ES-I3 (cell line): ENCODE data around the gene TUB.

Source experiments
- H3K36me3 ChIP-seq: 2 replicates; pipeline ENCODE4 v1.6.1; 2013; ENCODE audit warnings: mild to moderate bottlenecking, low read length, control low read depth, moderate library complexity; ENCODE audit not compliant: insufficient read depth
- H3K4me1 ChIP-seq: 2 replicates; pipeline ENCODE4 v1.6.1; 2013; ENCODE audit warnings: mild to moderate bottlenecking, control low read depth, low read length; ENCODE audit not compliant: insufficient read depth
- H3K9ac ChIP-seq: 2 replicates; pipeline ENCODE4 v1.6.1; 2013; ENCODE audit warnings: low read depth, mild to moderate bottlenecking, low read length, moderate library complexity
- H3K9me3 ChIP-seq: 2 replicates; pipeline ENCODE4 v1.6.1; 2013; ENCODE audit warnings: mild to moderate bottlenecking, low read length, moderate library complexity; ENCODE audit not compliant: control insufficient read depth, insufficient read depth

TUB gene

DNA sequence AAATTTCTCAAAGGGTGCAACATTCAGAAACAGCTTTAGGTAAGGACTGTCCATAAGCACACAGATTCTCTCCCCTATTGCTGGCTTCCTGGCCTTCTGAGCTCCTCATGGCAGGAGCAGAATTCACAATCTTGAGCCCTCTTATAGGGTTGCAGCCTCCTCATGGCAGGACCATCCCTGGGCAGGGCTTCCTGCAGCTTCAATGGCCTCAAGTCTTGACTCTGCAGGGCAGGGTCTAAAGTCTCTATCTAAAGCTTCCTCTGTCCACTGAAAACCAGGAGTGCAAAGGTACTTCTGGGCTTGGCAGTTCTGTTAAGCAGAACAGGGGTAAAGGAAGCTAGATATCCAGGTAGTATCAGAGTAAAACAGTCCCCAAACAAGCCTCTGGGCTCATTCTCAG is 28.7 kb downstream of the TUB start:
- Histone ChIP-seq H3K9me3 (no peaks in the 10 kb centered on the region), H3K4me1 (no peaks in the 10 kb centered on the region), H3K36me3 (peaks cover 13% of the 10 kb centered on the region), H3K9ac (no peak overlapping the region)

DNA sequence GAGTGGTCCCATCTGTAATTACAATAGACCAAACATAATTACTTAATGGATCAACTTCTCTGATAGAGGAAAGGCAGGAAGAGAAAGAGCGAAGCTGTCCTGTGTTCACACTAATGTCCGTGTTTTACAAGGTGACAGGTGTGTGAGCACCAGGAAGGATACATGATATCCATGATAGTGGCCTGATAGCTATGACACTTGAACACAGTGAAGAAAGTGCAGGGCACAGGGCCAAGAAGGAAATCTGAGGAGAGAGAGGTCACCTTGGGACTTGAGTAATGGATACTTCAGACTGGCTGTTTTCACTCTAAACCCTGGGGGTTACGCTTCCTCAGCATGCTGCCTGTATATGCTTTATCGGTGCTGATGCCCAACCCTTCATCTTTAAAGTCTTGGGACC is 29.4 kb downstream of the TUB start:
- Histone ChIP-seq H3K36me3 (peaks cover 12% of the 10 kb centered on the region), H3K9ac (no peak overlapping the region), H3K9me3 (no peaks in the 10 kb centered on the region), H3K4me1 (no peaks in the 10 kb centered on the region)

DNA sequence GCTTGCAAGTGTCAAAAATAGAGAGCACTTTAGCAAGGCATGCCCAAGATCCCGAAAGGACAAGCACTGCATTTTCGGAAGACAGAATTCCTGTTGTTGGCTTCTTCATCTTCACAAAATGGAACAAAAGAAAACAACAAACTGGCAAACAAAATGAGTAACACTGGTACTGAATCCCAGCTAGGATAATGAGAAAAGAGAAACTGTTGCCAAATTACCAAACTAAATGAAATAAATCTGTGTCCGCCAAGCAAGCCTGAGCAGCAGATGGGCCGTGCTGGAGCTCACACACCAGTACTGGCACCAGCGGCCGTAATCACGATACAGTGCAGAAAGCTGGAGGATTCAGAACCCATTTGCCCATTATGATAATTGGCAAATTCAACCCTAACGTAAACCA is 30.6 kb downstream of the TUB start:
- Histone ChIP-seq H3K4me1 (no peaks in the 10 kb centered on the region), H3K36me3 (peaks cover 5% of the 10 kb centered on the region), H3K9ac (no peak overlapping the region), H3K9me3 (0 out of 2 replicates have a peak, but pooled peaks cover 3% of the 10 kb centered on the region)

DNA sequence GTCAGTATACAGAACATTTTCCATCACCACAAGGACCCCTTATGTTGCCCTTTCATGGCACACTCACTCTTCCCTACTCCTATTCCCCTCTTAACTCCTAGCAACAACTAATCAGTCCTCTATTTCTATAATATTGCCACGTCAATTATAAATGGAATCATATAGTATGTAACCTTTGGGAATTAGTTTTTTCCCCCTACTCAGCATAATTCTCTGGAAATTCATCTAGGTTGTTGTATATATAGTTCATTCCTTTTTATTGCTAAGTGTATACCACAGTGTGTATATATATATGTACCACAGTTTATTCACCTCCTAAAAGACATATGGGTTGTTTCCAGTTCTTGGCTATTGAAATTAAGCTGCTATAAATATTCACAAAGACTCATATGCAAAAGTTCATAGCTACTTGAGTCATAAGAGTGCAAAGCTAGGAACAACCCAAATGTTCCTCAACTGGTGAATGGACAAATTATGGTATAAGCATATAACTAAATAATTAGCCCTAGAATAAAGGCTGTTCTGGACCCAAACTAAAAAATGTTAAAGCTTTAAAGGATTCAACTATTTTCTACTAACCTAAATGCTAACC is 41.3 kb downstream of the TUB start:
- no peak overlapping the region for H3K9ac ChIP-seq
- H3K36me3 ChIP-seq: no peaks in the 10 kb centered on the region
- no peaks in the 10 kb centered on the region for H3K4me1 ChIP-seq
- H3K9me3 ChIP-seq: no peaks in the 10 kb centered on the region

DNA sequence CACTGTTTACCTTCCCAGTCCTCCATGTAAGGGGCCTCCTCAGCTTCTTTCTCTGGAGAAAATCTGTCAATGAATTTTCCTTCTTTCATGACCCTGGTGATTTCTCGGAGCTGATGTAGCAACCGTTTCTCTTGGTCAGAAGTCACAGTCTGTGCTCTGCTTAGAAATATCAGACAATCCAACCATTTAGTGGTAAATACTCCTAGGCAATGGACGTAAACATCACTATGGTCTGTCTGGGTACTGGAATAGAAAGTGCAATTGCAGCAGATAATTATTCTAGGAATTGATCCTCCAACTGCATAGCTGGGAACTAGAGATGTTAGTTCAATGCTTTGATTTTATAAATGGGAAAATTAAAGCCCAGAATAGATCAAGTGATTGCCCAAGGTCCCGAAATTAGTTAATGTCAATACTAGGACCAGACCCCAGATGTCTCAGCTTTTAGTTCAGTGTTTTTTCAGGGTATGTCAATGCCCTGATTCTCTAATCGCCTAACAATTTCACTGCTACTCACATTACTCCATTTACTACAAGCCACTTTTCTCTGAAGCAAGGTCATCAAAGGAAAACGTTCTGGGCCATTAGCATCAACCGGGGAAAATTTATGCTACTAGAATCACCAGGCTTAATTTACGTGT is 45.8 kb downstream of the TUB start:
- Histone ChIP-seq H3K9ac (no peak overlapping the region), H3K4me1 (no peaks in the 10 kb centered on the region), H3K36me3 (no peaks in the 10 kb centered on the region), H3K9me3 (no peaks in the 10 kb centered on the region)

DNA sequence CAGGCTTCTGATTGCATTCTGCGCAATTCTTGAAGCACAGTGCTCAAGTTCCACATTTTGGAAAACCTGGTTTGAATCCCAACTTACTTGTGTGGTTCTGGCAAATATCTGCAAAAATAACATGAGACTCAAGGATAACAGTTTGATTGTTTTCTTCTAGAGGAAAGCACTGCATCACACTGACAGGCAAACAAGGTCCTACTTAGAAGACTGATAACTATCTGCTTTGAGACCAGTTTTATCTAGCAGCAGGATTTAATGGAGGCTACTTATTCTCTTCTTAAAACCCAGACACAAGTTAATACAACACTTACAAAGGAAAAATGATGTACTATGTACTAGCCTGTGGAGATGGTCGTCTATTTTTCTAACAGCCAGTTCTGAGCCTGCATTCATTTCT is 46.4 kb downstream of the TUB start:
- Histone ChIP-seq H3K9ac (no peak overlapping the region), H3K4me1 (no peaks in the 10 kb centered on the region), H3K9me3 (no peaks in the 10 kb centered on the region), H3K36me3 (no peaks in the 10 kb centered on the region)

DNA sequence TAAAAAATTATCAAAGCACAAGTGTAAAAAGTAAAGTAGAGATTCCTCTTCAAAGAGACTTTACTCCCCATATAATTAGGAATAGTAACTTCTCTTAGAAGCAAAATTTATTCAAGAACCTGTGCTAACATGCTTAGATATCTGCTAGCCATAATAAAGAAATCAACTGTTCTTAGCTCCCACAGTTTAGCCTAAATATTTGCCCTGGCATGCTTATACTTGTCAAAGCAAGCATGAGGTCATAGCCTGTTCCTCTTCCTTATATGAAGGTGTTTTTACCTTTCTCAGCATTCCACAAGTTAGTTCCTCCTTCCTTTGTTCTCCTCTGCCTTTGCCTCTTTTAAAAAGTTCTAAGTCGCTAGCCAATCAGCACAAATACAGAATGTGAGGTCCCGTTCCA is 57.5 kb downstream of the TUB start:
- H3K4me1 ChIP-seq: no peaks in the 10 kb centered on the region
- peaks cover 9% of the 10 kb centered on the region for H3K9me3 ChIP-seq
- H3K36me3 ChIP-seq: peaks cover 12% of the 10 kb centered on the region; the same call in 1 of the 2 replicates
- no peak overlapping the region for H3K9ac ChIP-seq

DNA sequence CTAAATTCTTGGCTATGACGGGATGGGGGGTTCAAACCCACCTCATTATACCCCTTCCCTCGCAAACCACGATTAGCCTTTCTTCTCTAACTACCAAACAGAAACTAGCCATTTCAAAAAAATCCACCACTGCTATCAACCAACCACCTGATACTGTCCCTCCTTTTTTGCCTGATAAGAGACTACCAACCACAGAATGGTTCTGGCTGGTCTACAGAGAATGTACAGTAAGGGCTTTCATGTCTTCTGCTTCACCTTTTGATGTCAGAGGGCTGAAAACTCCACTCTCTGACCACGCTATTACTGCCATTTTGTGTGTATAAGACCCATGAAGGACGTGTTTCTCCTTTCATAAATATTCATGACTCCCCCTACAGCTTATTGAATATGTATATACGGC is 68.7 kb downstream of the TUB start:
- Histone ChIP-seq H3K36me3 (no peaks in the 10 kb centered on the region), H3K4me1 (peaks cover 9% of the 10 kb centered on the region; the same call in 1 of the 2 replicates), H3K9me3 (peaks cover 3% of the 10 kb centered on the region; the same call in 1 of the 2 replicates), H3K9ac (no peak overlapping the region)
